OCI-LY3 (cell line): ENCODE measurements around the gene CELSR2.

Experiments used
- CTCF ChIP-seq: fragments of 200-600, 300-600 bp; sonication (generic); IDR thresholded peaks from 2 replicates; pipeline ENCODE4 v1.5.1; 2014; ENCODE audit warnings: antibody characterized with exemption, low read length, low read depth
- EZH2phosphoT487 ChIP-seq: fragments of 200-600 bp; shearing (Covaris generic); IDR thresholded peaks from 2 replicates; pipeline ENCODE4 v1.6.1; 2018; ENCODE audit warnings: antibody characterized with exemption, mixed run types, low read depth

DNA sequence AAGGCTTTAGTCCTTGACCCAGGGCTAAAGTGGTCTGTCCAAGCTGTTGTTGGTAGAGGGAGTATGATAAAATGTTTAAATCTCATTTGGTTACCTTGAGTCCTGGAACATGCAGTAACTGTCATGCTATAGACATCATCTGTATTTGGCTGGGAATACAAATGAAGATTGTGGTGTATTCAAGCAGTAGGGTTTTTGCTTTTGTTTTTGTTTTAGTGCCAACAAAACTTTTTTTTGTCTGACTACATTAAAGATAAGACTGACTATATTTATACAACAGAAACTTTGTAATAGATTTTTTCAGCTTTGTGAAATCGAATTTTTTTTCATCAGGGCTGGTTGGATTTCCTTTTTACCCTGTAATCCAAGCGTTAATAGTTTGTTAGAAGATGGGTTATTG lies 43.0 kb upstream of the CELSR2 start:
- TF ChIP-seq CTCF (no peak), EZH2phosphoT487 (no peak)
